HEK293 (cell line): ENCODE data around the gene EXOSC7.

Source experiments
- CTCF ChIP-seq: fragments of 450-650 bp; formaldehyde crosslinking; IDR thresholded peaks from 2 replicates; pipeline ENCODE4 v1.5.1; 2016; ENCODE audit warnings: missing biosample characterization, missing genetic modification characterization
- HOXC10 ChIP-seq: sonication (generic); formaldehyde crosslinking; IDR thresholded peaks from 2 replicates; pipeline ENCODE4 v1.8.1; 2023; ENCODE audit warnings: mild to moderate bottlenecking, missing genetic modification reagents
- TCF7L2 ChIP-seq: IDR thresholded peaks from 2 replicates; pipeline ENCODE4 v1.6.1; 2011; ENCODE audit warnings: low read depth, mild to moderate bottlenecking, inconsistent platforms, low read length, moderate library complexity, borderline replicate concordance
- YY1 ChIP-seq: fragments of 450-650 bp; formaldehyde crosslinking; IDR thresholded peaks from 2 replicates; pipeline ENCODE4 v1.5.1; 2018; ENCODE audit warnings: missing biosample characterization, missing genetic modification characterization
- ZNF132 ChIP-seq: fragments of 450-650 bp; formaldehyde crosslinking; IDR thresholded peaks from 2 replicates; pipeline ENCODE4 v1.5.1; 2017; ENCODE audit warnings: missing biosample characterization, missing genetic modification characterization, borderline replicate concordance
- ZNF354C ChIP-seq: fragments of 450-650 bp; formaldehyde crosslinking; IDR thresholded peaks from 2 replicates; pipeline ENCODE4 v1.5.1; 2016; ENCODE audit warnings: missing biosample characterization, missing genetic modification characterization, low read depth, borderline replicate concordance
- ZNF37A ChIP-seq: fragments of 450-650 bp; IDR thresholded peaks from 2 replicates; pipeline ENCODE4 v1.5.1; 2018; ENCODE audit warnings: missing biosample characterization, missing genetic modification characterization
- ZNF549 ChIP-seq: fragments of 450-650 bp; IDR thresholded peaks from 2 replicates; pipeline ENCODE4 v1.5.1; 2018; ENCODE audit warnings: missing biosample characterization, missing genetic modification characterization, mild to moderate bottlenecking, inconsistent platforms, moderate library complexity
- ZNF670 ChIP-seq: fragments of 450-650 bp; formaldehyde crosslinking; IDR thresholded peaks from 2 replicates; pipeline ENCODE4 v1.5.1; 2016; ENCODE audit warnings: missing biosample characterization, missing genetic modification characterization, low read depth
- ZNF704 ChIP-seq: fragments of 450-650 bp; formaldehyde crosslinking; IDR thresholded peaks from 2 replicates; pipeline ENCODE4 v1.5.1; 2016; ENCODE audit warnings: missing biosample characterization, missing genetic modification characterization

- TF ChIP-seq ZNF670 (no peak), CTCF (tag by site-specific recombination) (no peak), ZNF704 (tag by site-specific recombination) (no peak), ZNF37A (tag by site-specific recombination) (no peak), ZNF549 (no peak), ZNF354C (tag by site-specific recombination) (no peak), YY1 (tag by site-specific recombination) (no peak), ZNF132 (no peak), HOXC10 (no peak), TCF7L2 (no peak)
Observed at GRCh38 chr3:44989141-44989540, 13.1 kb downstream of the EXOSC7 start.
